Measurements from ENCODE around the gene NEURL3. TPM values are rescaled to one million over a fixed set of nuclear protein-coding genes. Genes with fewer than 3 reads are reported as not detected.

NEURL3 gene
- total RNA-seq, 1 donor = not detected

- Histone ChIP-seq H3K4me3 (ENCODE audit: insufficient read depth, low read length) (no peak overlapping the region), H3K27me3 (ENCODE audit: insufficient read depth, low read length) (peaks cover 24% of the 10 kb centered on the region), H3K4me2 (ENCODE audit: insufficient read depth, low read length) (no peak overlapping the region), H2AFZ (ENCODE audit: low read length) (no peak overlapping the region), H3K27ac (ENCODE audit: low read depth, low read length) (no peak overlapping the region), H3K4me1 (ENCODE audit: insufficient read depth, low read length) (no peaks in the 10 kb centered on the region), H3K79me2 (ENCODE audit: insufficient read depth, low read length) (no peaks in the 10 kb centered on the region), H4K20me1 (ENCODE audit: insufficient read depth, low read length) (no peaks in the 10 kb centered on the region), H3K36me3 (ENCODE audit: insufficient read depth, low read length) (no peaks in the 10 kb centered on the region), H3K9me3 (ENCODE audit: low read depth, low read length) (no peaks in the 10 kb centered on the region)
- no peak for DNase-seq (ENCODE audit: insufficient read length, low spot score, missing footprints)
- TF ChIP-seq CTCF (IDR thresholded peaks at IDR 0.05; ENCODE audit: extremely low read depth, low read depth, low read length) = no peak
These were observed 13.2 kb downstream of the NEURL3 start for GRCh38 chr2:96491860-96492497.

DNA sequence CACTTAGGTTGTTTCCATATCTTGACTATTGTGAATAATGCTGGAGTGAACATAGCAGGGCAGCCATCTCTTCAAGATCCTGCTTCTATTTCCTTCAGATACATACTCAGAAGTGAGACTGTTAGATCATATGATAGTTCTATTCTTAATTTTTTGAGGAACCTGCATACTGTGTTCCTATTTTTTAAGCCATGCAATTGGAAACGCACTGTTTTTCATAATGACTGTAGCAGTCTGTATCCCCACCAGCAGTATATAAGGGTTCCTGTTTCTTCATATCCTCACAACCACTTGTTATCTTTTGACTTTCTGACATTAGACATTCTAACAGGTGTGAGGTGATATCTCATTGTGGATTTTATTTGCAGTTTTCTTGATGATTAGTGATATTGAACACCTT lies 15.5 kb downstream of the NEURL3 start:
- no peak overlapping the region for H2AFZ ChIP-seq (ENCODE audit: low read length)
- H3K27ac ChIP-seq (ENCODE audit: low read depth, low read length) = no peak overlapping the region
- no peak for TF ChIP-seq CTCF (IDR thresholded peaks at IDR 0.05; ENCODE audit: extremely low read depth, low read depth, low read length)
- peaks cover 12% of the 10 kb centered on the region for H3K27me3 ChIP-seq (ENCODE audit: insufficient read depth, low read length)
- no peaks in the 10 kb centered on the region for H3K9me3 ChIP-seq (ENCODE audit: low read depth, low read length)
- H3K4me1 ChIP-seq (ENCODE audit: insufficient read depth, low read length) = peaks cover 8% of the 10 kb centered on the region
- H3K36me3 ChIP-seq (ENCODE audit: insufficient read depth, low read length) = no peaks in the 10 kb centered on the region
- no peak for DNase-seq (ENCODE audit: insufficient read length, low spot score, missing footprints)
- H4K20me1 ChIP-seq (ENCODE audit: insufficient read depth, low read length) = no peaks in the 10 kb centered on the region
- no peak overlapping the region for H3K4me2 ChIP-seq (ENCODE audit: insufficient read depth, low read length)
- no peaks in the 10 kb centered on the region for H3K79me2 ChIP-seq (ENCODE audit: insufficient read depth, low read length)
- no peak overlapping the region for H3K4me3 ChIP-seq (ENCODE audit: insufficient read depth, low read length)

DNA sequence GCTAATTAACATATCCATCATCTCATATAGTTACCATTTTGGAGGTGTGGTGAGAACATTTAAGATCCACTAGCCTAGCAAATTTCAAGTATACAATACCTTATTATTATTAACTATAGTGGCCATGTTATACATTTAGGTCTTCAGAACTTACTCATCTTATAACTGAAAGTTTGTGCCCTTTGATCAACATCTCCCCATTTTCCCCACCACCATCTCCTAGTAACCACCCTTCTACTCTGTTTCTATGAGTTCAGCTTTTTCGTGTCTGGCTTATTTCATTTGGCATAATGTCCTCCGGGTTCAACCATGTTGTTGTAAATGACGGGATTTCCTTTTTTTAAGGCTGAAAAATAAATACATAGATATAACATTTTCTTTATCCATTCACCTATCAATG lies 15.9 kb downstream of the NEURL3 start:
- TF ChIP-seq CTCF (IDR thresholded peaks at IDR 0.05; ENCODE audit: extremely low read depth, low read depth, low read length) = no peak
- Histone ChIP-seq H3K36me3 (ENCODE audit: insufficient read depth, low read length) (no peaks in the 10 kb centered on the region), H4K20me1 (ENCODE audit: insufficient read depth, low read length) (no peaks in the 10 kb centered on the region), H3K27ac (ENCODE audit: low read depth, low read length) (no peak overlapping the region), H3K9me3 (ENCODE audit: low read depth, low read length) (no peaks in the 10 kb centered on the region), H3K4me1 (ENCODE audit: insufficient read depth, low read length) (peaks cover 8% of the 10 kb centered on the region), H3K4me2 (ENCODE audit: insufficient read depth, low read length) (no peak overlapping the region), H3K4me3 (ENCODE audit: insufficient read depth, low read length) (no peak overlapping the region), H2AFZ (ENCODE audit: low read length) (no peak overlapping the region), H3K79me2 (ENCODE audit: insufficient read depth, low read length) (no peaks in the 10 kb centered on the region), H3K27me3 (ENCODE audit: insufficient read depth, low read length) (peaks cover 8% of the 10 kb centered on the region)
- DNase-seq (ENCODE audit: insufficient read length, low spot score, missing footprints) = no peak

DNA sequence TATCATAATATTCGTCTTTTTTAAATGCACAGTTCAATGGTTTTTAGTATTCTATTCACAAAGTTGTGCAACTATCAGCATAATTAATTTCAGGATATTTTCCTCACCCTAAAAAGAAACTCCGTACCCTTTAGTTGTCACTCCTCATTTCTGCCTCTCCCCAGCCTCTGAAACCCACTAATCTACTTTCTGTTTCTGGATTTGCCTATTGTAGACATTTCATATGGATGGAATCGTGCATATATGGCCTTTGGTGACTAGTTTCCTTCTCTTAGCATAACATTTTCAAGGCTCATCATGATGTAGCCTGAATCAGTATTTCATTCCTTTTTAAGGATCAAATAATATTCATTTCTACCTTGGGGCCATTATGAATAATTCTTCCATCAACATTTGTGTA lies 18.5 kb downstream of the NEURL3 start:
- Histone ChIP-seq H3K4me2 (ENCODE audit: insufficient read depth, low read length) (peak overlapping the region; percentile 92), H3K27ac (ENCODE audit: low read depth, low read length) (peak overlapping the region; percentile 85)

More for the DNA sequence above, 18.5 kb downstream of the NEURL3 start:
- Histone ChIP-seq H3K4me1 (ENCODE audit: insufficient read depth, low read length) (peaks cover 8% of the 10 kb centered on the region), H3K36me3 (ENCODE audit: insufficient read depth, low read length) (no peaks in the 10 kb centered on the region), H4K20me1 (ENCODE audit: insufficient read depth, low read length) (no peaks in the 10 kb centered on the region), H3K9me3 (ENCODE audit: low read depth, low read length) (no peaks in the 10 kb centered on the region), H3K27me3 (ENCODE audit: insufficient read depth, low read length) (no peaks in the 10 kb centered on the region), H2AFZ (ENCODE audit: low read length) (peak overlapping the region; percentile 100), H3K79me2 (ENCODE audit: insufficient read depth, low read length) (no peaks in the 10 kb centered on the region), H3K4me3 (ENCODE audit: insufficient read depth, low read length) (peak overlapping the region; percentile 74)
- no peak for DNase-seq (ENCODE audit: insufficient read length, low spot score, missing footprints)
- no peak for TF ChIP-seq CTCF (IDR thresholded peaks at IDR 0.05; ENCODE audit: extremely low read depth, low read depth, low read length)
